Right atrium auricular region (tissue), 2 donors: ENCODE data around the gene MBNL2. TPM values are rescaled to one million over a fixed set of nuclear protein-coding genes. Genes with fewer than 3 reads are reported as not detected.

Source experiments
- DNase-seq: peaks from one replicate; pipeline ENCODE4 v3.0.0-alpha.2; 2019; ENCODE audit warnings: low spot score
- H3K27ac ChIP-seq, 2 donors: fragments of 200-600 bp; sonication (generic); 1 replicate in 1 of 2; 2 replicates in 1 of 2; pipeline ENCODE4 v1.5.1; 2016 to 2019
- H3K27me3 ChIP-seq, 2 donors: fragments of 200-600 bp; sonication (generic); one replicate each; pipeline versions ENCODE4 v1.5.1 to v1.6.0; 2017 to 2019
- H3K36me3 ChIP-seq: fragments of 200-600 bp; sonication (generic); one replicate; pipeline ENCODE4 v1.5.1; 2016
- H3K4me1 ChIP-seq, 2 donors: fragments of 200-600 bp; sonication (generic); one replicate each; pipeline versions ENCODE4 v1.5.1 to v1.6.0; 2017 to 2019
- H3K4me3 ChIP-seq, 2 donors: fragments of 200-600 bp; sonication (generic); 1 replicate in 1 of 2; 2 replicates in 1 of 2; pipeline ENCODE4 v1.5.1; 2017 to 2019; ENCODE audit warnings: mild to moderate bottlenecking in 1 of 2, moderate library complexity in 1 of 2
- H3K9me3 ChIP-seq, 2 donors: fragments of 200-600 bp; sonication (generic); one replicate each; pipeline ENCODE4 v1.5.1; 2019
- CTCF ChIP-seq, 2 donors: fragments of 200-600 bp; sonication (generic); IDR thresholded peaks; one replicate each; pipeline ENCODE4 v1.5.1; 2019; ENCODE audit warnings: antibody characterized with exemption in 2 of 2
- total RNA-seq, 2 donors: library from RNA; depleted of rRNA; stranded (reverse); fragments of >200 nt; gene quantifications; one replicate each; pipeline ENCODE4 v1.1.0, GENCODE V29; 2016

The MBNL2 gene
- total RNA-seq, 2 donors from 2014 or later: 62.0 to 81.6 TPM

- Histone ChIP-seq H3K36me3 (no peaks in the 10 kb centered on the region), H3K27ac (no peak overlapping the region), H3K4me1 (peaks cover 0 to 93% of the 10 kb centered on the region in 2 donors), H3K27me3 (no peaks in the 10 kb centered on the region), H3K9me3 (no peaks in the 10 kb centered on the region), H3K4me3 (no peak overlapping the region)
- no peak for TF ChIP-seq CTCF (IDR thresholded peaks at IDR 0.05)
- DNase-seq: no peak
These were observed 42.5 kb downstream of the MBNL2 start for GRCh38 chr13:97264663-97265062.

GRCh38 chr13:97266332-97266731, 44.2 kb downstream of the MBNL2 start:
- Histone ChIP-seq H3K4me1 (peaks cover 0 to 88% of the 10 kb centered on the region in 2 donors), H3K27ac (peak overlapping the region in 1 of 2 donors; percentile 13), H3K36me3 (no peaks in the 10 kb centered on the region), H3K27me3 (no peaks in the 10 kb centered on the region), H3K9me3 (no peaks in the 10 kb centered on the region), H3K4me3 (no peak overlapping the region)
- no peak for TF ChIP-seq CTCF (IDR thresholded peaks at IDR 0.05)
- peak; percentile 57 for DNase-seq

- Histone ChIP-seq H3K4me1 (peaks cover 0 to 83% of the 10 kb centered on the region in 2 donors), H3K9me3 (no peaks in the 10 kb centered on the region), H3K27ac (peak overlapping the region in 1 of 2 donors; percentile 13), H3K27me3 (no peaks in the 10 kb centered on the region), H3K4me3 (no peak overlapping the region), H3K36me3 (no peaks in the 10 kb centered on the region)
- no peak for TF ChIP-seq CTCF (IDR thresholded peaks at IDR 0.05)
- no peak for DNase-seq
These were observed 44.8 kb downstream of the MBNL2 start for GRCh38 chr13:97266772-97267417.

- TF ChIP-seq CTCF (IDR thresholded peaks at IDR 0.05): no peak
- no peak for DNase-seq
- peaks cover 0 to 82% of the 10 kb centered on the region in 2 donors for H3K4me1 ChIP-seq
- H3K36me3 ChIP-seq: no peaks in the 10 kb centered on the region
- H3K9me3 ChIP-seq: no peaks in the 10 kb centered on the region
- H3K27me3 ChIP-seq: no peaks in the 10 kb centered on the region
- no peak overlapping the region for H3K4me3 ChIP-seq
- H3K27ac ChIP-seq: no peak overlapping the region
These were observed 45.4 kb downstream of the MBNL2 start for GRCh38 chr13:97267418-97268059.

GRCh38 chr13:97268772-97269171, 46.6 kb downstream of the MBNL2 start:
- peak overlapping the region in 1 of 2 donors; percentile 24 for H3K27ac ChIP-seq
- peaks cover 0 to 85% of the 10 kb centered on the region in 2 donors for H3K4me1 ChIP-seq

More at GRCh38 chr13:97268772-97269171, 46.6 kb downstream of the MBNL2 start:
- TF ChIP-seq CTCF (IDR thresholded peaks at IDR 0.05): peak in 1 of 2 donors; percentile 22
- H3K4me3 ChIP-seq: no peak overlapping the region
- H3K36me3 ChIP-seq: no peaks in the 10 kb centered on the region
- no peaks in the 10 kb centered on the region for H3K27me3 ChIP-seq
- H3K9me3 ChIP-seq: no peaks in the 10 kb centered on the region
- DNase-seq: peak; percentile 56
